Astrocyte of the spinal cord (primary cell): Measurements from ENCODE around the gene SULT2A1.
A peak's percentile ranks its signal among the peaks of the same experiment; 100 is the strongest.
"Not testable (repeated sequence)": the region's sequence is repeated elsewhere in the genome, so short reads cannot be mapped to it uniquely, and the experiment has no call there.

Source experiments
- DNase-seq: peaks from one replicate; pipeline ENCODE4 v3.0.0; 2011; ENCODE audit warnings: low read depth, low spot score
- H3K4me3 ChIP-seq: 2 replicates; pipeline ENCODE4 v1.5.1; 2011; ENCODE audit warnings: low read depth, mild to moderate bottlenecking, low read length, moderate library complexity
- in situ Hi-C: cut with HindIII; loops from 2 replicates; pipeline ENCODE4 v1.10.0; 2017; ENCODE audit warnings: low sequenced_read_pairs
- TF ChIP-seq, protein P1 (sequence below): IDR thresholded peaks from 2 replicates; pipeline ENCODE4 v1.5.1; 2012; ENCODE audit warnings: low read depth, mild to moderate bottlenecking, low read length, inconsistent platforms

Gene SULT2A1

DNA sequence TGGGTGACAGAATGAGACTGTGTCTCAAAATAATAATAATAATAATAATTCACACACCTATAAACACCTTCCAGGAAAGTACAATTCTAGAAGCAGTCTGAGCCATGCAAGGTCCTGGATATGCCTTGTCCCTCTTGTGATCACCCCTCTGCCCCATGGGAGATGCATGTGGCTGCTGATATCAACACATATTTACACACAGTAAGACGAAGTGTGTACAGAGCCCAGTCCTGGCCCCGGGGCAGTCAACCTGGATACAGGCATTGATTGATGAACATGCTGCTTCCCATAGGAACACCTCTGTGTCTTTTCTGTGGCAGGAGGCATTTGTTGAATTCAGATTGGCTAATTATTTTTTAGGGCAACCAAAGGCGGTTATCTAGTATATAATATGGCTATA is 3.2 kb downstream of the SULT2A1 start:
- TF ChIP-seq, protein P1, sequence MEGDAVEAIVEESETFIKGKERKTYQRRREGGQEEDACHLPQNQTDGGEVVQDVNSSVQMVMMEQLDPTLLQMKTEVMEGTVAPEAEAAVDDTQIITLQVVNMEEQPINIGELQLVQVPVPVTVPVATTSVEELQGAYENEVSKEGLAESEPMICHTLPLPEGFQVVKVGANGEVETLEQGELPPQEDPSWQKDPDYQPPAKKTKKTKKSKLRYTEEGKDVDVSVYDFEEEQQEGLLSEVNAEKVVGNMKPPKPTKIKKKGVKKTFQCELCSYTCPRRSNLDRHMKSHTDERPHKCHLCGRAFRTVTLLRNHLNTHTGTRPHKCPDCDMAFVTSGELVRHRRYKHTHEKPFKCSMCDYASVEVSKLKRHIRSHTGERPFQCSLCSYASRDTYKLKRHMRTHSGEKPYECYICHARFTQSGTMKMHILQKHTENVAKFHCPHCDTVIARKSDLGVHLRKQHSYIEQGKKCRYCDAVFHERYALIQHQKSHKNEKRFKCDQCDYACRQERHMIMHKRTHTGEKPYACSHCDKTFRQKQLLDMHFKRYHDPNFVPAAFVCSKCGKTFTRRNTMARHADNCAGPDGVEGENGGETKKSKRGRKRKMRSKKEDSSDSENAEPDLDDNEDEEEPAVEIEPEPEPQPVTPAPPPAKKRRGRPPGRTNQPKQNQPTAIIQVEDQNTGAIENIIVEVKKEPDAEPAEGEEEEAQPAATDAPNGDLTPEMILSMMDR = no peak
- in situ Hi-C loops = no loop called here
- DNase-seq = no peak

DNA sequence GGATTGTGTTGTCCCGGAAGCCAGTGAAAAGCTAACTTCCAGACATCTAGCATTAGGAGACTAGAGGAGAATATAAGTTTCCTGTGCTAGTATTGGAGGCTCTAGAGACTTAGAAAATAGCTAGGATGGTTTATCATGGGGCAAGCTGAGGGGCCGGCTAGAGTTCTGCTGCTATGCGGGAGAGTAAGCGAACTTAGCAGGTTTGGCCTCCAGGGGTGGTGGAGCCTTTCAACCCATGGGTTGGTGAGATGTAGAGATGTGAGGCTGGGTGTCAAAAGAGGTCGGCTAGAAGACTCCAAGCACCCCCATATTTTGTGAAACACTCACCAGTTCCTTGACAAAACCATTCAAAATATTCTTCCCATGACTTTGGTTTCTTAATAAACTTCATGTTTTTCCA is 4.4 kb downstream of the SULT2A1 start:
- H3K4me3 ChIP-seq = no peak overlapping the region
- no peak for DNase-seq
- TF ChIP-seq, protein P1 = no peak
- in situ Hi-C loops = no loop called here

More for the DNA sequence above, 3.2 kb downstream of the SULT2A1 start:
- no peak overlapping the region for H3K4me3 ChIP-seq

DNA sequence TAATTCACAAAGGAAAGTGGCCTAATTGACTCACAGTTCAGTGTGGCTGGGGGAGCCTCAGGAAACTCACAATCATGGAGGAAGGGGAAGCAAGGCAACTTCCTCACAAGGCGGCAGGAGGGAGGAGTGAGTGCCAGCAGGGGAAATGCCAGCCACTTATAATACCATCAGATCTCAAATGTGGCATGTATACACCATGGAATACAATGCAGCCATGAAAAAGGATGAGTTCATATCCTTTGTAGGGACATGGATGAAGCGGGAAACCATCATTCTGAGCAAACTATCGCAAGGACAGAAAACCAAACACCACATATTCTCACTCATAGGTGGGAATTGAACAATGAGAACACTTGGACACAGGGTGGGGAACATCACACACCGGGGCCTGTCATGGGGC is 6.7 kb downstream of the SULT2A1 start:
- in situ Hi-C loops, H3K4me3 ChIP-seq, DNase-seq: not testable (repeated sequence)

DNA sequence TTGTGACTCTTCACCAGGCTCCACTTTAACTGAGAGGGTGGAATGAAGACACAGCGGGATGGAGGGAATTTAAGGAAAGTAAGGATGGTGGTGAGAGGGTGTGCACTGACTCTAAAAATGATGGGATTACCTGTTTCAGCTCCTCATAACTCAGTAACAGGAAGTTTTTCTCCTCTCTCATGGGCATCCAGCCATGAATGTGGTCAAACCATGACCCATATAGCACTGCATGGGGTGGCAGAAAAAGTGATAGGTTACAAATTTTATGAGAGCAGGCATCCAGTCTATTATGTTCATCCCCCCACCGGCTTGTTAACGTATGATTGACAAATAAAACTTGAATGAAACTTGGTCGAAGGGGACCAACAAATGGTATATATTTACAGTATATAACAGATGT is 7.2 kb downstream of the SULT2A1 start:
- TF ChIP-seq, protein P1 = no peak
- H3K4me3 ChIP-seq = no peak overlapping the region
- in situ Hi-C loops = no loop called here
- DNase-seq = no peak

DNA sequence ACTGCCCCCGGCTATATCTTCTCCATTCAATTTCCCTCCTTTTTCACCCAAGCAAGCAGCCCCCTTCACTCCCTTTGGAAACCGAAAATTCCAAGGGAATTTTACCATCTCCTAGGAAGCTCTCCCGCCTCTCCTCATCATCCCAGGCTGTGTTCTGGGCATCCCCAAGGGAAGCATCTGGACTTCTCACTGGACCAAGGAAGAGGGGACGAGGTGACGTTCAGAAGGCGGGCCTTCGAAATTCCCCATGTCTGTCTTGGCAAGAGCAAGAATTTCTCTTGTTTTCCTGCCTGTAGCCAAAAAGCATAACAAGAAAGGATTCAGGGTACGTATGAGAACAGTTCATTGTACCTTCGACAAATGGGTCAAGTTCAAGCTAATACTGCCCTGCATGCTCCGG is 20.9 kb downstream of the SULT2A1 start:
- H3K4me3 ChIP-seq = no peak overlapping the region
- TF ChIP-seq, protein P1 = no peak
- in situ Hi-C loops = no loop called here
- DNase-seq = no peak

DNA sequence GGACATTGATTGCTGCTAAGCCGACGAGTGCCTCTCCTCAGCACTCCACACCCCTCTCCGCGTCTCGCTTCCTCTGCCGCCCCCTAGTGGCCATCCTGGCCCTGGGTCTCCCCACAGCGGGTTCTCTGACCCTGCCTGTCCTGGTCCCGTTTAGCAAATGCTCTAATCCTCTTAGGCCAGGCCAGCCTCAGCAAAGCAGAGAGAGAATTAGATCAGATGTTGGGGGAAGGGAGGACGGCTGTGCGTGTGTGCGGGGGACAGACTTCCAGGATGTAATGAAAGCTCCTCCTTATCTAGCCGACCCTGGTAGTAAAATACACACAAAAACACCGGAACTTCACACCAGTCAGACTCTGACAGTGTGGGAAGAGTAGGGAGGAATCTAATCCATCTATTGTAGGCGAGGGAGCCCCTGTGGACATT is 22.6 kb downstream of the SULT2A1 start:
- in situ Hi-C loops = no loop called here
- H3K4me3 ChIP-seq = no peak overlapping the region
- DNase-seq = peak; percentile 53
- TF ChIP-seq, protein P1 = peak; percentile 98

DNA sequence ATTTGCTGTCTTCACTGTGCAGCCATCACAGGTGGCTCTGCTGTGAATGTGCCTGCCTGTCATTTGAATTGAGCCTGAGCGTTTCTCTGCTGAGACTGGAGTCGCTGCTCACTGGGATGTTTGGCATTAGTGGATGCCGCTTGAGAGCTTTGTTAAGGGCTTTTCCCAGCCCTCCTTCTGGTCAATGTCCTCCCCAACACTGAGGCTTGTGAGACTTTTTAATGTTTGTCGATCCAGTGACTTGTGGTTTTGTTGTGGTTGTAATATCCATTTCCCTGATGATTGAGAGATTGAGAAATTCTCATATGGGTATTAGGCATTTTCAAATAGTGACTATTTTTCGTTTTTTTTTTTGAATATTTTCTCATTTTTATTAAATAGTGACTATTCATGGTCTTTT is 24.5 kb downstream of the SULT2A1 start:
- no peak overlapping the region for H3K4me3 ChIP-seq
- in situ Hi-C loops = no loop called here
- TF ChIP-seq, protein P1 = no peak
- no peak for DNase-seq
